ENCODE measurements around the gene SSNA1.

Gene SSNA1

DNA sequence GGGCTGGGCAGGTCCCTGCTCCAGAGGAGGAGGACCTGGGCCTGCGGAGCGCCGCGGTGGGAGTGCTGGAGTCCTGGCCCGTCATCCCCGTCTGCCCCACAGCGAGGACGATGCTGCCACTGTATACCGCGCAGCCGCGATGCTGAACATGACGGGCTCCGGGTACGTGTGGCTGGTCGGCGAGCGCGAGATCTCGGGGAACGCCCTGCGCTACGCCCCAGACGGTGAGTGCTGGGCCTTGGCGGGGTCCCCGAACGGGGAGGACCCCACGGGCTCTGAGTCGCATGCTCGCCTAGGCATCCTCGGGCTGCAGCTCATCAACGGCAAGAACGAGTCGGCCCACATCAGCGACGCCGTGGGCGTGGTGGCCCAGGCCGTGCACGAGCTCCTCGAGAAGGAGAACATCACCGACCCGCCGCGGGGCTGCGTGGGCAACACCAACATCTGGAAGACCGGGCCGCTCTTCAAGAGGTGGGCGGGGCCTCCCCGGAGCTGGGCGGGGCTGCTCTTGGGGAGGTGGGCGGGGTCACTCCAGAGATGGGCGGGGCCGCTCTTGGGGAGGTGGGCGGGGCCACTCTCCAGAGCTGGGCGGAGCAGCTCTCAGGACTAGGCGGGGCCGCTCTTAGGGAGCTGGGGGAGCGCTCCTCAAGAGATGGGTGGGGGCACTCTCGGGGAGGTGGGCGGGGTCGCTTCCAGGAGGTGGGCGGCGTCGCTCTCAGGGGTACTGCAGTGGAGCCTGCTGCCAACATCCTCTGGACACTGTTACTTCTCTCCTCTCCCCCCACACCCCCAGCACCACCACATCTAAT, 31.7 kb upstream of the SSNA1 start:
- no peak for DNase-seq

DNA sequence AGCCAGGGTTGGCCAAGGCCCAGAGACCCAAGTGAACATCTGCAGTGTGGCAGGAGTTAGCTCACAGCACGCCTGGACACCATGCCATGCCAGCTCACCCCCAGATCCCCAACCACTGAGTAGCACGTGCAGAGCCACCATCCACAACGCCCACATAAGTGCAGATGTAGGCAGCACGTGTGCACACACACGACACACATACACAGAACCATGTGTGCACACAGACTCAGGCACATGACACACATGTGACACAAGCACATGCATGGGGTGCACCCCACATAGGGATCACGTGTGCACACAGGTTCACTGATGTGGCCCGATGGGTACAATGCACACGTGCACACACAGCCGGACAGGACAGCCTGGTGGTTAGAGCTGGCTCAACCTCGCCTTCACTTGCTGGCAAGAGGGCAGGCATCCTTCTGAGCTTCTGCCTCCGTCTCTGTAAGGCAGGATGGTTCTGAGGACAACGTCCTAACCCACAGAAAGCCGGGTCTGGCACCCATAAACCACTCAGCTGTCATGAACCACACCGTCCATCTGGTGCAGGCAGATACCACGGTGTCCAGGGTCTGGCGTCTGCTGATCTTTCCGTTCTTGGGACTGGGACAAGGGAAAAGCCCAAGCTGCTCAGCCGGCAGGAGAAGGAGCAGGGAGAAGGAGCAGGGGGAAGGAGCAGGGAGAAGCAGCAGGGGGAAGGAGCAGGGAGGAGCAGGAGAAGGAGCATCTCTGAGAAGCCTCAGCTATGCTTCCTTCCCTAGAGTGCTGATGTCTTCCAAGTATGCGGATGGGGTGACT, 30.7 kb upstream of the SSNA1 start:
- no peak for DNase-seq

- no peak for DNase-seq
Observed at GRCh38 chr9:137158625-137159024, 29.9 kb upstream of the SSNA1 start.

DNA sequence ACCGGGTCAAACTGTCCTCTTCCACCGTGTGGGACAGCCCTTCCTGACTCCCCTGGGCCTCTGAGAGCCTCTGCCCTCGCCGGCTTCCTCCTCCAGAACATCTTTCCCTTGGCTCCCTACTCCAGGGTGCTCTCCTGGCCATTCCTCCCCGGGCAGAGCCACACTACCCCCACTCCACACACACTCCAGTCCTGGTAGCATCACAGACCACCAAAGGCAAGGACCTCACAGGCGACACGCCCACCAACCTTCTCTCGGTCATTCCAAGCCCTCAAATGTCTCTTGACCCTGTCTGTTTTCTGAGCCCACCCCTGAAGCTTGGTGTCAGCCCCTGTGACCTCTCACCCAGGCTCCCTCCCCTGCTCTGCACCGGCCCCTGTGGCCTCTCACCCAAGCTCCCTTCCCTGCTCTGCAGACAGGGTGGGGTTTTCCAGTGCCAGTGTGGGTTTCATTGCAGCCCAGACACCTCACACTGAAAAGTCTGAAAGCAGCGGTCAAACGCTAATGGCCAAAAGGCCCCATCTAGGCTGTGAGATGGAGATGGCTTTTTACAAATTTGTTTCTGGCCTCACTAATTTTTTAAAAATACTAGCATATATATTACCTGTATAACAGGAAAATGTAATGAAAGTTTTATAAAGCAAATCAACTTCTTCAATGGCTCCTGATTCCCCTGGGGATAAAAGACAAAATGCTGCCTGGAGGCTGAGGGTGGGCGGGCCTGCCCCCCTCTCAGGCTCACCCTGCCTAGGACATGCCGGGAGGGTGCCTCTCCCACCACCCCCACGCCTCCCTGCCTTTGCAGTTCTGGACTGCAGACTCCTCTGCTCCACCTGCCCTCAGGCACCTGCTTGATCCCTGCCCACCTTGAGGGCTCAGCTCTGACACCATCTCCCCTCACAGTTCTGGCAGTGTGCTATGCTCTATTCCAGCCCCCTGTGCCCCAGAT, 29.1 kb upstream of the SSNA1 start:
- DNase-seq = no peak

GRCh38 chr9:137160054-137160425, 28.4 kb upstream of the SSNA1 start:
- DNase-seq = no peak

GRCh38 chr9:137160716-137161557, 27.5 kb upstream of the SSNA1 start:
- no peak for DNase-seq

DNA sequence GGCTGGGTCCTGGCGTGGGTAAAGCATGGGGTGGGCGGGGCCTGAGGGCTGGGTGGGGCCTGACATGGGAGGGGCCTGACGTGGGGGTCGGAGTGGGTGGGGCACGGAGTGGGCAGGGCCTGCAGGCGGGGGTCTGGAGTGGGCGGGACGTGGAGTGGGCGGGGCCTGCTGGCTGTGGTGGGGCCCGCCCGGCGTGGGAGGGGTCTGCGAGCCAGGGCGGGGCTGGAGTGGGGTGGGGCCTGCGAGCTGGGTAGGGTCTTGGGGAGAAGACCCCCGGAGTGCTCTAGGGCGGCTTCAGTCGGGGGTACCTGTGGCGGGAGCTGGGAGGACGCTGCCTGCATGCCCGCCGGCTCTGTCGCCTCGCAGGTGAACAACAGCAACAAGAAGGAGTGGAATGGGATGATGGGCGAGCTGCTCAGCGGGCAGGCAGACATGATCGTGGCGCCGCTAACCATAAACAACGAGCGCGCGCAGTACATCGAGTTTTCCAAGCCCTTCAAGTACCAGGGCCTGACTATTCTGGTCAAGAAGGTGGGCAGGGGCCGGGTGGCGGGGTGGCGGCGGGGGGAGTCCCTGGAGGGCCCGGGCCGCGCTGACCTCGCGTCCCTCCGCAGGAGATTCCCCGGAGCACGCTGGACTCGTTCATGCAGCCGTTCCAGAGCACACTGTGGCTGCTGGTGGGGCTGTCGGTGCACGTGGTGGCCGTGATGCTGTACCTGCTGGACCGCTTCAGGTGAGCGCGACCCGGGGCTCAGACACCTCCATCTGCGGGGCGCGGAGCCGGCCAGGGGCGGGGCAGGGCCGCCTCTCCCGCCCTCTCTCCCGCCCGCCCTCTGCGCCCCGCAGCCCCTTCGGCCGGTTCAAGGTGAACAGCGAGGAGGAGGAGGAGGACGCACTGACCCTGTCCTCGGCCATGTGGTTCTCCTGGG, 26.7 kb upstream of the SSNA1 start:
- no peak for DNase-seq

DNA sequence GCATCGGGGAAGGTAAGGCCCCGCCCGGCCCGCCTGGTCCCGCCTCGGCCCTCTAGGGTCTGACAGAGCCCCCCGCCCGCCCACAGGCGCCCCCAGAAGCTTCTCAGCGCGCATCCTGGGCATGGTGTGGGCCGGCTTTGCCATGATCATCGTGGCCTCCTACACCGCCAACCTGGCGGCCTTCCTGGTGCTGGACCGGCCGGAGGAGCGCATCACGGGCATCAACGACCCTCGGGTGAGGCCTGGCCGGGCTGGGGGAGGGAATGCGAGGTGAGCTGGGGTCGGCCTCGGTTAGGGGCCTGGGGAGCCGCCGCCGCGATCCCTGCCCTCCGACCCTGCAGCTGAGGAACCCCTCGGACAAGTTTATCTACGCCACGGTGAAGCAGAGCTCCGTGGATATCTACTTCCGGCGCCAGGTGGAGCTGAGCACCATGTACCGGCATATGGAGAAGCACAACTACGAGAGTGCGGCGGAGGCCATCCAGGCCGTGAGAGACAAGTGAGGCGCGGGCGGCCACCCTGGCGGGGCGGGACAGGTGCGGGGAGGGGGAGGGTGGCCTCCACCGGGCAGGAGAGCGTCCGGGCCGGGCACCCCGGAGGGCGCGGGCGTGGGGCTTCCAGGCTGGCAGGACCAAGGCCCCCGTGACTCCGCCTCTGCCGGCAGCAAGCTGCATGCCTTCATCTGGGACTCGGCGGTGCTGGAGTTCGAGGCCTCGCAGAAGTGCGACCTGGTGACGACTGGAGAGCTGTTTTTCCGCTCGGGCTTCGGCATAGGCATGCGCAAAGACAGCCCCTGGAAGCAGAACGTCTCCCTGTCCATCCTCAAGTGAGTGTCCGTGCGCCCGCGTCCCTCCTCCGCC, 25.7 kb upstream of the SSNA1 start:
- DNase-seq = no peak

DNA sequence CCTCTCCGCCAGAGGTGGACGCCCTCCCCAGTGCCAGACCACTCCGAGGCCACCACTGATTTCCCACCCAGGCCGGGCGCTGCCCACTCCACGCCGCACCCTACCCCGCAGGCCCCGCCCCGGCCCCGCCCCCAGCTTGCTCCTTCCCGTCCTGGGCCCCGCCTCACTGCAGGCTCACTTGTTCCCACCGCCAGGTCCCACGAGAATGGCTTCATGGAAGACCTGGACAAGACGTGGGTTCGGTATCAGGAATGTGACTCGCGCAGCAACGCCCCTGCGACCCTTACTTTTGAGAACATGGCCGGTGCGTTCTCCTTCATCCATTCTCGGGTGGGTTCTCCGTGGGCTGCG, 25.1 kb upstream of the SSNA1 start:
- no peak for DNase-seq

- DNase-seq = no peak
Observed at GRCh38 chr9:137163805-137164204, 24.7 kb upstream of the SSNA1 start.

DNA sequence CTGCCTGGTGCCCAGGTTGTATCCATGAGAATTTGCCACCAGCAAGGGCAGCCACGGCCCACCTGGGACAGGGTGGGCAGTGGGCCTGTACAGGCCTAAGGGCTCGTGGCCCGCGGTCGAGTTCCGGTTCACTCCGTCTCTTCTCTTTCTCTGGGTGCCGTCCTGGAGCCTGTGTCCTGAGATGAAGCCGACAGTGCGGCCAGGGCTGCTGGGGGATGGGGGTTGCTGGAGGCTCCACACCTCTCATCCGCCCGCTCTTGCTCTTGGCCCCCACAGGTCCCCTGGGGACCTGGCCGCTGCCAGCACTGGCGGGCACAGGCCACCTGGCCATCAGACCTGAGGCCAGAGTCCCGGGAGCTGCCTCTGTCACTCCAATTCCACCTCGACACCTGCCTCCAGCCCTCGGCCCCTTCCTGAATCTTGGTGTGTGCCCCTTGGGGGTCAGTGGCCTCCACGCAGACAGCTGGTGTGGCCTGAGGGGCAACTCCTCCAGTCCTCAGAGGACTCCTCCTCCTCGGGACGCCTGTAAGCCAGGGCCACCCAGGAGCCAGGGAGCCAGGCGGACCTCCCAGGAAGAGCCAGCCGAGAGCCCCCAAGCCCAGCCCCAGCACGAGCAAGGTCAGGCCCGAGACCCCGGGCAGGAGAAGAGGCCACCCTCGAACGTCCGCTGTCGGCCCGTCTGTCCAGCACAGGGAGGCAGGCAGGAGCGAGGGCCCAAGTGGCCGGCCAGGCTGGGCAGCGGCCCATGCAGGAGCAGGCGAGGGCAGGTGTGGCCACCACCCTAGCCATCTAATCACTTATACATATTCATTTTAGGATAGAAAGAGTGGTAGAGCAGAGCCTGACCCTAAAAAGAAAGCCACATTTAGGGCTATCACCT, 23.9 kb upstream of the SSNA1 start:
- DNase-seq = no peak

GRCh38 chr9:137165250-137165836, 23.1 kb upstream of the SSNA1 start:
- no peak for DNase-seq

- no peak for DNase-seq
Observed at GRCh38 chr9:137166380-137167229, 21.9 kb upstream of the SSNA1 start.

- no peak for DNase-seq
Observed at GRCh38 chr9:137167277-137167746, 21.2 kb upstream of the SSNA1 start.

DNA sequence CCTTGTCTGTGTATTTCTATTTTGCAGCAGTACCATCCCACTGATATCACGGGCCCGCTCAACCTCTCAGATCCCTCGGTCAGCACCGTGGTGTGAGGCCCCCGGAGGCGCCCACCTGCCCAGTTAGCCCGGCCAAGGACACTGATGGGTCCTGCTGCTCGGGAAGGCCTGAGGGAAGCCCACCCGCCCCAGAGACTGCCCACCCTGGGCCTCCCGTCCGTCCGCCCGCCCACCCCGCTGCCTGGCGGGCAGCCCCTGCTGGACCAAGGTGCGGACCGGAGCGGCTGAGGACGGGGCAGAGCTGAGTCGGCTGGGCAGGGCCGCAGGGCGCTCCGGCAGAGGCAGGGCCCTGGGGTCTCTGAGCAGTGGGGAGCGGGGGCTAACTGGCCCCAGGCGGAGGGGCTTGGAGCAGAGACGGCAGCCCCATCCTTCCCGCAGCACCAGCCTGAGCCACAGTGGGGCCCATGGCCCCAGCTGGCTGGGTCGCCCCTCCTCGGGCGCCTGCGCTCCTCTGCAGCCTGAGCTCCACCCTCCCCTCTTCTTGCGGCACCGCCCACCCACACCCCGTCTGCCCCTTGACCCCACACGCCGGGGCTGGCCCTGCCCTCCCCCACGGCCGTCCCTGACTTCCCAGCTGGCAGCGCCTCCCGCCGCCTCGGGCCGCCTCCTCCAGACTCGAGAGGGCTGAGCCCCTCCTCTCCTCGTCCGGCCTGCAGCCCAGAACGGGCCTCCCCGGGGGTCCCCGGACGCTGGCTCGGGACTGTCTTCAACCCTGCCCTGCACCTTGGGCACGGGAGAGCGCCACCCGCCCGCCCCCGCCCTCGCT, 20.5 kb upstream of the SSNA1 start:
- DNase-seq = no peak

GRCh38 chr9:137168573-137168903, 19.9 kb upstream of the SSNA1 start:
- DNase-seq = no peak

Measured in Kasumi-1 (cell line).